PFSK-1 (cell line): ENCODE data around the gene GSTO2.

Source experiments
- FOXP2 ChIP-seq: optimal IDR thresholded peaks from 2 replicates; pipeline ENCODE3; 2011; ENCODE audit warnings: borderline replicate concordance, control low read depth, inconsistent platforms; ENCODE audit not compliant: insufficient read depth; ENCODE audit errors: extremely low read length, extremely low read depth
- POLR2AphosphoS5 ChIP-seq: IDR thresholded peaks from 2 replicates; pipeline ENCODE4 v1.6.1; 2012; ENCODE audit warnings: low read depth, mild to moderate bottlenecking, control low read depth, low read length, moderate library complexity
- REST ChIP-seq, 2 experiments: IDR thresholded peaks; 2 replicates each; pipeline versions ENCODE4 v1.6.1 to v1.8.0; 2011 to 2012; ENCODE audit warnings: low read depth in 2 of 2, low read length in 2 of 2, control low read depth in 1 of 2, inconsistent platforms in 1 of 2, mild to moderate bottlenecking in 1 of 2, moderate library complexity in 1 of 2; ENCODE audit not compliant: insufficient read depth in 1 of 2
- SIN3A ChIP-seq: IDR thresholded peaks from 2 replicates; pipeline ENCODE4 v1.6.1; 2012; ENCODE audit warnings: mild to moderate bottlenecking, low read length, moderate library complexity, borderline replicate concordance; ENCODE audit not compliant: insufficient read depth
- TAF1 ChIP-seq: IDR thresholded peaks from 2 replicates; pipeline ENCODE4 v1.6.1; 2012; ENCODE audit warnings: low read length, control low read depth, borderline replicate concordance; ENCODE audit not compliant: insufficient read depth

GSTO2 gene

DNA sequence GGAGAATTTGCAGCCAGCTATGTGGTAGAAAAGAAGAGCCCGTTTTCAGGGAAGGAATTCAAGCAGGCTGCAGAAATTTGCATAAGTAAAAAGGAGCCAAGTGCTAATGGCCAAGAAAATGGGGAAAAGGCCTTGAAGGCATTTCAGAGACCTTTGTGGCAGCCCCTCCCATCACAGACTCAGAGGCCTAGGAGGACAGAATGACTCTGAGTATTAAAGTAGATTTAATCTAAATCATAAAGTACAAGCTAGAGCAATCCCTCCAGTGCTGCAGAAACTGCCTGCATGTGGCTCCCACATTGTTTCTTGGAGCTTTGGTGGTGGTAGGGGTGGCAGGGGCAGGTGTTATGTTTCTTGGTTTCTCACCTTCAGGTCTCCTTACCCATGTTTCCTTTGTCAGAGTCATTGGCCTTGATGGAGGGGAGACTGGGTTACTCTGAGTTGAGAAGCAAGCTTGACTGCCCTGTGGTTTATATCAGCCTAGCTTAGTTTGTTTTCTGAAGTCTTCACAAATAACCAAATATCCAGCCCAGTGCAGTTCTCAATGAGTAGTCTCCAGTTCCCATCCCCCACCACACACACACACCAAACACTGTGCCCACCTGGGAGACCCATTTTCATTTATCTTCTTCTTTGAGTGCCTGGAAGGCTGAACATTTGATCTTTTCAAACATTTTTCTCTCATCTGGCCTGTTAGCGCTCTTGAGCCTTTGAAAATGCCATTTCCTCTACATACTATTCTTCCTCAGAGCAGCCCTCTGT is 34.8 kb downstream of the GSTO2 start:
- TF ChIP-seq TAF1 (no peak), REST (IDR thresholded peaks at IDR 0.05; ENCODE audit: insufficient read depth in 1 of 2, low read depth in 2 of 2, low read length in 2 of 2) (no peak), FOXP2 (no peak), POLR2AphosphoS5 (no peak), SIN3A (no peak)

DNA sequence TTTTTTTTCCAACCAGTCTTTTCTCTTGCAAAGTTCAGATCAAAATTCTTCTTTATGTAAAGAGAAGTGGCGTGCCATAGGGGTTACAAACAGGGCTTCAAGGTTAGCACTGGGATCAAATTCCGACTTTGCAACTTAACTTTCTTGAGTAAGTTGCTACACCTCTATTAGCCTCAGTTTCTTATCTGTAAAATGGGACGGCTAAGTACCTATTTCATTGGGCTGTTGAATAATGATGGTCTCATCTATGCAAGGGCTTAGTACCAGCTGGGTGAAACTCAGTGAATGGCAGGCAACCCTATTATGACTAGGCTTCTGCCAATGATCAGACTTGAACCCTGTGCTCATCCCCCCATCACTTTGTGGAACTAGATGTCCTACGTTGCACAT is 35.4 kb downstream of the GSTO2 start:
- no peak for TF ChIP-seq SIN3A
- no peak for TF ChIP-seq FOXP2
- TF ChIP-seq TAF1: no peak
- no peak for TF ChIP-seq REST (IDR thresholded peaks at IDR 0.05; ENCODE audit: insufficient read depth in 1 of 2, low read depth in 2 of 2, low read length in 2 of 2)
- TF ChIP-seq POLR2AphosphoS5: no peak

- no peak for TF ChIP-seq POLR2AphosphoS5
- TF ChIP-seq REST (IDR thresholded peaks at IDR 0.05; ENCODE audit: insufficient read depth in 1 of 2, low read depth in 2 of 2, low read length in 2 of 2): no peak
- no peak for TF ChIP-seq SIN3A
- no peak for TF ChIP-seq FOXP2
- no peak for TF ChIP-seq TAF1
Measured at GRCh38 chr10:104304927-104305326, 35.9 kb downstream of the GSTO2 start.

DNA sequence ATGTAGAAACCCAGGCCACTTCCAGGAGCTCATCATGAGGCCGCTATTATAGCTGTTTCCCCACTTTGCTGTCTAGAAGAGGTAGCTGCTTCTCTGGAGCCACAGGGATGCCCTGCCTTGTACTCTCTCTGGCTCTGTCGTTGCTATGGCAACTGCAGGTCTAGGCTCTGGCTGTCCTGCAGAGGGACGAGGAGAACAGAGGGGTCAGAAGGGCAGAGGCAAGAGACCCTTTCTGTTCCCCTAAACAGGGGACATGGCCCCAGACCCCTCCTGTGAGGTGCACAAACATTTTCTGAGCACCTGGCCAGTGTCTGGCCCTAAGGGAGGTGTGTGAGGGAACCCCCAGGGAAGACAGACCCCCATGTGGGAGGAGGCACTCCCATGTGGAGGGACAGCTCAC is 37.9 kb downstream of the GSTO2 start:
- TF ChIP-seq SIN3A: no peak
- TF ChIP-seq POLR2AphosphoS5: no peak
- TF ChIP-seq TAF1: no peak
- no peak for TF ChIP-seq FOXP2
- no peak for TF ChIP-seq REST (IDR thresholded peaks at IDR 0.05; ENCODE audit: insufficient read depth in 1 of 2, low read depth in 2 of 2, low read length in 2 of 2)
